ENCODE results near the gene LGMN.

The LGMN gene

DNA sequence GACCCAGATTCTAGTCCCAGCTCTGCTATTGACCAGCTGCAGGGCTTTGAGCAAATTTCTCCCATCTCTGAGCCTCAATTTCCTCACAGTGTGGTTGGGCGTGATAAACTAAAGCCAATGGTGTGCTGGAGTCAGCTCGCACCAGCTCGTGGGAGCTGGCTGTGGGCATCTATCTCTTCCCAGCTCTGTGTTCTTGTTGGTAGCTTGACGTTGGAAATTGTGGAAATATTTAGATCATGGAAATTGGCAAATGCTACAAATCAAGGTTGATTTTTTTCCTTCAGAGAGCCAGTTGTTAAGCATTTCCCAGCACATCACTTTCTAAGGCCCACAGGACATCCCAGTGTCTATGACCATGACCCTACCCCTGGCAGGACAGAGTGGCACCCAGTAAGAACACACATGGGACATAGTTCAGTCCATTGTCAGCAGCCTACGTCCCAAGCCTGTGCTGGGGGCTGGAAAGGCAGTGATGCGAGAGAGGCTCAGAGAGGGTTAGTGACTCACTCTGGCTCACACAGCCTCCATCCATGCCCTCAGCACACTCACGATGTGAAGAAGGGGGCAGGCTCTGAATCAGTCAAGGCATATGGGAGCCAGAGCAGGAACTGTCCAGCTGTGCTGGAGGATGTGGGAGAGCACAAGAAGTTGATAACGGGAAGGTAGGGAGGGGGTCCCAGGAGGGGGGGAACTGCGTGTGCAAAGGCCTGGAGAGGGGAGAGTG, 77.6 kb downstream of the LGMN start:
- no peak for DNase-seq

DNA sequence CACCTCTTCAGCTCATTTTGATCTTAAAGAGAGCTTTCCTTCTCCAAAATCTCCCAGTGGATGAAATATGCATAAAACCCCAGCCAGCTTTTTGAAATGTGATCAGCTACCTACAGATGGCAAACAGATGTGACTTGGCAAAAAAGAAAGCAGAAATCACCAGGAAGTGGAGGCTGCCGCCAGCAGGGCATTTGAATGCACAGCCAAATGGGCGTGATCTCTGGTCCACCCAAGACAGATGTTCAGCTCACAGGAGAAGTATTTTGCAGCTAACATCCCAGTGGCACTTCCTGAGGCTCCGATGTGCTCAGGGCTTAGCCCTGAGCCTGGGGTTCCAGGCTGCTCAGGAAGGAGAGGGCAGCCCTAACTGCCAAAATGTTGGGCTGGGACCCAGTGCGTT, 78.3 kb downstream of the LGMN start:
- DNase-seq: no peak

- DNase-seq: no peak
Observed at GRCh38 chr14:92668276-92668973, 80.0 kb downstream of the LGMN start.

- no peak for DNase-seq
Observed at GRCh38 chr14:92666251-92666650, 82.2 kb downstream of the LGMN start.

DNA sequence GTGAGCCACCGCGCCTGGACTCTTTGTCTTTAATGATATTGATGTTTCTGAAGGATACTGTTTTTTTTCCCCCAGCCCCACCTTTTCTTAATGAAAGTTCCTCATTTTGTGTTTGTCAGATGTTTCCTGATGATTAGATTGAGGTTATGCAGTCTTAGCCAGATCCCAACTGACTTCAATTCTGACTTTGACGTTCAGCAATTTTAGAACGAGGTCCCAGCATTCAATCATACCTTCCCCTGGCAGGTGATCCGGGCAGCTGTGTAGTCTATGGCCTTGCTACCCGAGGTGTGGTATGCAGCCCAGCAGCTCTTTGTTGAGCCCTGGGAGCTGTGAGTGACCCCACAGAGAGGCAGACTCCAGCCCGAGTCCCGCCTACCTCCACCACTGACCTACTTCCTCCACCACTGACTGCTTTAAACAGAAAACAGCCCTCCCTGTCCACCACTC, 82.7 kb downstream of the LGMN start:
- no peak for DNase-seq

DNA sequence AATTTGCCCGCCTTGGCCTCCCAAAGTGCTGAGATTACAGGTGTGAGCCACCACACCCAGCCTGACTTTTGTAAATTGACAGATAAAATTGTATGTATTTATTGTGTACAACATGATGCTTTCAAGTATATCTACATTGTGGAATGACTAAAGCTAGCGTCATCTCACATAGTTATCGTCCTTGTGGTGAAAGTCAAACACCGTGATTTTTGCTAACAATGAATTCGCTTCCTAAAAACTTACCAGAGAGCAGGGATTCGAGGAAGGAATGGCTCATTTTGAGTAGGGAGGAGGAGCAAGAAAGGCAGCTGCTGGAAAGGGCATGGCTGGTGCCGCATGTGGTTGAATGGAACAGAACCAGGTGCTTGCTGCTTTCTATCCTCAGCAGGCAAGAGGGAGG, 85.4 kb downstream of the LGMN start:
- no peak for DNase-seq

- DNase-seq: no peak
Observed at GRCh38 chr14:92660571-92660970, 87.9 kb downstream of the LGMN start.

- no peak for DNase-seq
Observed at GRCh38 chr14:92659765-92660561, 88.5 kb downstream of the LGMN start.

- no peak for DNase-seq
Observed at GRCh38 chr14:92658684-92659083, 89.7 kb downstream of the LGMN start.

- no peak for DNase-seq
Observed at GRCh38 chr14:92658160-92658559, 90.3 kb downstream of the LGMN start.

DNA sequence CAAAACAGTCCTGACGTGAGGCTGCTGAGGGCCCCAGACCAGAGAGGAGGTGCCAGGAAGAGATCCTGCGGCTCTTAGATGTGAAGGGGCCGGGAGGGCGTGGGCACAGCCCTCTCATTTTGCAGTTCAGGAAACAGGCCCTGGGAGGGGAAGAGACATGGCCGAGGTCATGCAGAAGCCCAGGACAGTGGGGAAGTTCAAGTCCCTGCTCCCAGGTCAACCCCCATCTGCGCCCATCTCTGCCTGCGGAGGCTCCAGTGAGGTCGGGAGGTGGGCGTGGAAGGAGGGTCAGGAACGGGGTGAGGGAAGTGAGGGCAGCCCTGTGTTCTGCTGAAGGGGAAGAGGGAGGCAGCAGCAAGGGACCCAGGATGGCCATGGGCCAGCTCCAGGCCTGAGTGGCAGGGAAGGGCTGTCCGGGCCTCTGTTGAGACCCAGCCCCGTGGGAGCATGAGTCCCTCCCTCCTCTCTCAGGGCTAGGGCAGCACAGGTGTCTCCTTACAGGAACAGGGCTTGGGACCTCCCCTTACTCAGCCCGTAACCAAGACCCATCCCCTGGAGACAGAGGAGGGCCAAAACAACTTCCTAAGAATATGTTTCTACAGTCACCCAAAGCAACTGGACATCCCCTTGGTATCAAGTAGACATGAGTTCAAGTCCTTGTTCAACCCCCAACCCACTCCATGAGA, 90.8 kb downstream of the LGMN start:
- no peak for DNase-seq

- no peak for DNase-seq
Observed at GRCh38 chr14:92656306-92657081, 91.9 kb downstream of the LGMN start.

- no peak for DNase-seq
Observed at GRCh38 chr14:92655419-92656201, 92.8 kb downstream of the LGMN start.

- DNase-seq: no peak
Observed at GRCh38 chr14:92654239-92654901, 94.1 kb downstream of the LGMN start.
